OCI-LY7 (cell line): ENCODE measurements around the gene TTC21A.

Experiments used
- EZH2phosphoT487 ChIP-seq: fragments of 200-600 bp; sonication (generic); IDR thresholded peaks from 2 replicates; pipeline ENCODE4 v1.6.1; 2018; ENCODE audit warnings: low read depth, borderline replicate concordance, mild to moderate bottlenecking, mixed run types, antibody characterized with exemption, low read length, moderate library complexity, mixed read lengths
- TF ChIP-seq, protein P1 (sequence below): fragments of 200-600 bp; sonication (generic); conservative IDR thresholded peaks from 2 replicates; pipeline ENCODE4 v1.5.1; 2014; ENCODE audit warnings: mild to moderate bottlenecking, antibody characterized with exemption, low read length, moderate library complexity, mixed read lengths

DNA sequence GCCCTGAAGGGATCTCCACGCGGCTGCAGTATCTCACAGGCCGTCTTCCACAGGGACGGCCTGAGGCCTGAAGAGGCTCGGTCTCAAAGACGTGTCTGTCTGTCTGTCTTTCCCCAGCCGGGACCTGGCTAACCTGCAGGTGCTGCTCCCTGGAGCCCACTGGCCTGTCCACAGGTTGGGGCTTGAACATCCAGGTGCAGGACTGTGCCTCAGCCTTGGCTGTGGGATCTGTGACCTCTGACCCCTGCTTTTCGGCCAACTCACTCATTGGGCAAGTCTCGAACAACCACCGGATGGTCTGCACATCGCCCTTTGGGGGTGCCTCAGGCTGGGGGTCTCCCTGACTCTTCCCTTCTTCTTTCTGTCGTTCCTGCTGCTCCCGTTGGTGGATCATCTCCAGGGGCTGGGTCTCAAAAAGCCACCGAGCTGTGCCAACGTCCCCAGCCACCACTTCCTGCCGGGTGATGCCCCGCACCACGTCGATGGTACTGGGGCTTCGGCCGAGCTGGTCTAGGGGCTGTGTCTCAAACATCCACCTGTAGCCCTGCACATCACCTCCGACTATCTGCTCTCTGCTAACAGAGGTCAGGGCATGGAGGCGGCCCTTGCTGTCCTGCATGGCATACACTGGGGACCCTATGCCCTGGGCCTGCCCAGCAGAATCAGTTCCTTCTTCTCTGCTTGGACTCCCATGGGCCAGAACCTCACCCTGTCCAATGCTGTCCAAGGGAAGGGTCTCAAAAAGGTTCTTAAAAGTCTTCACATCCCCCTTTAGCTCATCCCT lies 80.1 kb downstream of the TTC21A start:
- TF ChIP-seq, protein P1, sequence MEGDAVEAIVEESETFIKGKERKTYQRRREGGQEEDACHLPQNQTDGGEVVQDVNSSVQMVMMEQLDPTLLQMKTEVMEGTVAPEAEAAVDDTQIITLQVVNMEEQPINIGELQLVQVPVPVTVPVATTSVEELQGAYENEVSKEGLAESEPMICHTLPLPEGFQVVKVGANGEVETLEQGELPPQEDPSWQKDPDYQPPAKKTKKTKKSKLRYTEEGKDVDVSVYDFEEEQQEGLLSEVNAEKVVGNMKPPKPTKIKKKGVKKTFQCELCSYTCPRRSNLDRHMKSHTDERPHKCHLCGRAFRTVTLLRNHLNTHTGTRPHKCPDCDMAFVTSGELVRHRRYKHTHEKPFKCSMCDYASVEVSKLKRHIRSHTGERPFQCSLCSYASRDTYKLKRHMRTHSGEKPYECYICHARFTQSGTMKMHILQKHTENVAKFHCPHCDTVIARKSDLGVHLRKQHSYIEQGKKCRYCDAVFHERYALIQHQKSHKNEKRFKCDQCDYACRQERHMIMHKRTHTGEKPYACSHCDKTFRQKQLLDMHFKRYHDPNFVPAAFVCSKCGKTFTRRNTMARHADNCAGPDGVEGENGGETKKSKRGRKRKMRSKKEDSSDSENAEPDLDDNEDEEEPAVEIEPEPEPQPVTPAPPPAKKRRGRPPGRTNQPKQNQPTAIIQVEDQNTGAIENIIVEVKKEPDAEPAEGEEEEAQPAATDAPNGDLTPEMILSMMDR: no peak
- no peak for TF ChIP-seq EZH2phosphoT487
